ENCODE measurements around the gene MTHFD1.

DNA sequence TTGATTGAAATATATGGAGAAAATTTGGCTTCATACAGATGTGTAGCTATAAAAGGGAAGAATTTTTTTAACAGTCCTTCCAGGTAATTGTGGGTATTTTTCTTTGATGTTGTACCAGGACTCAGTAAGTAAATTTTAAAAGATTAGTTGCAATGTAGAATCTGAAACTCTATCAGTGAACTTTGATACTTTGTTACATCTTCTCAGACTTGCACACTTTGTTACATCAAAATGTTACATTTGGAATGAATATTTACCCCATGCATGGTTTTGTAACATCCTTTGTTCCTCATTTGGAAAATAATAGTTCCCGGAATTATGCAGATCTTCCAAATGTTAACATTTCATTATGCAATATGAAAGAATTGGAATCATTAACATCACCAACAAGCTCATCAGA, 13.8 kb downstream of the MTHFD1 start:
- TF ChIP-seq, protein P1, sequence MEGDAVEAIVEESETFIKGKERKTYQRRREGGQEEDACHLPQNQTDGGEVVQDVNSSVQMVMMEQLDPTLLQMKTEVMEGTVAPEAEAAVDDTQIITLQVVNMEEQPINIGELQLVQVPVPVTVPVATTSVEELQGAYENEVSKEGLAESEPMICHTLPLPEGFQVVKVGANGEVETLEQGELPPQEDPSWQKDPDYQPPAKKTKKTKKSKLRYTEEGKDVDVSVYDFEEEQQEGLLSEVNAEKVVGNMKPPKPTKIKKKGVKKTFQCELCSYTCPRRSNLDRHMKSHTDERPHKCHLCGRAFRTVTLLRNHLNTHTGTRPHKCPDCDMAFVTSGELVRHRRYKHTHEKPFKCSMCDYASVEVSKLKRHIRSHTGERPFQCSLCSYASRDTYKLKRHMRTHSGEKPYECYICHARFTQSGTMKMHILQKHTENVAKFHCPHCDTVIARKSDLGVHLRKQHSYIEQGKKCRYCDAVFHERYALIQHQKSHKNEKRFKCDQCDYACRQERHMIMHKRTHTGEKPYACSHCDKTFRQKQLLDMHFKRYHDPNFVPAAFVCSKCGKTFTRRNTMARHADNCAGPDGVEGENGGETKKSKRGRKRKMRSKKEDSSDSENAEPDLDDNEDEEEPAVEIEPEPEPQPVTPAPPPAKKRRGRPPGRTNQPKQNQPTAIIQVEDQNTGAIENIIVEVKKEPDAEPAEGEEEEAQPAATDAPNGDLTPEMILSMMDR (conservative IDR thresholded peaks at IDR 0.05; ENCODE audit: low read depth, low read length), result no peak
- TF ChIP-seq MXI1 (IDR thresholded peaks at IDR 0.05; ENCODE audit: borderline replicate concordance, low read depth, low read length), result no peak
- TF ChIP-seq POLR2A (IDR thresholded peaks at IDR 0.05; ENCODE audit: low read depth, low read length), result no peak
- TF ChIP-seq MAFK (IDR thresholded peaks at IDR 0.05; ENCODE audit: low read depth, low read length), result no peak
- no peak for TF ChIP-seq CEBPB (IDR thresholded peaks at IDR 0.05; ENCODE audit: low read depth, low read length)
- TF ChIP-seq MAZ (IDR thresholded peaks at IDR 0.05; ENCODE audit: borderline replicate concordance, low read depth, low read length), result no peak

Data from IMR-90 (cell line).